NCI-H187 (cell line): ENCODE data around the gene CAVIN3.

ENCODE experiments used
- DNase-seq, 2 experiments: peaks; one replicate each; lab custom pipeline; 2025; lab: John Stamatoyannopoulos, UW

Gene CAVIN3, protein sequence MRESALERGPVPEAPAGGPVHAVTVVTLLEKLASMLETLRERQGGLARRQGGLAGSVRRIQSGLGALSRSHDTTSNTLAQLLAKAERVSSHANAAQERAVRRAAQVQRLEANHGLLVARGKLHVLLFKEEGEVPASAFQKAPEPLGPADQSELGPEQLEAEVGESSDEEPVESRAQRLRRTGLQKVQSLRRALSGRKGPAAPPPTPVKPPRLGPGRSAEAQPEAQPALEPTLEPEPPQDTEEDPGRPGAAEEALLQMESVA

DNA sequence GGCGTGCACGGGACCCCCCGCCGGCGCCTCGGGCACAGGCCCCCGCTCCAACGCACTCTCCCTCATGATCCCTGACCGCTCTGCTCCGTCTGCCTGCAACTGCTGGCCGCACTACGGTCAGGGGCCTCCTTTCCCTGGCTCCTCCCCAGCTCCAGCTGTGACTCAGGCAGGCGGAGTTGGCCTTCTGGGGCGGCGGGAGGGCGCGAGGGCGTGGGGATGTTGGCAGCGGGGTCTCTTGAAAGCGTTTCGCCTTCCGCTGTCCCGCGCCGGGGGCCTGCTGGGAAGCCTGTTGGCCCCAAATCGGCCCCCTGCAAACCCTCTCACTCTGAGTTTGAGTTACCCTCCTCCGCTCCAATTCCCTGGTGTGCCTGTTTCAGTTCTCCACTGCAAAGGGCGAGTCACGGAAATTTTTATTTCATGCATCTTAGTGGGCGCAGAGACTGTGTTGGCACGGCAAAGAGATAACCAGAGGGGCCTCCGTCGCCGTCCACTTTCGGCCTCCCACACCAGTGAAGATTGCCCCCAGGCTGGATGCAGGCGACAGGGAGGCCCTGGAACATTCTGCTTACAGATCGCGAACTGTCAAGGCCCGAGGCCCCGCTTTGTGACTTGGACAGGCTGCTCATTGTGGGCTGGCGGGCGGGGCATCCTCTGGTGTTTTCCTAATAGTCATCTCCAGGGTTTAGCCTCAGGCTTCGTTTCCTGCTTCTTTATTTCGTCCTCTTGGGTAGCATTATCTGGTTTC lies at the start of gene CAVIN3:
Gene CAVIN3, minus strand, starts transcription at position 91 of the 745 bp plus-strand sequence. Its CDS starts 25 bp downstream, at position 66.
- DNase-seq = no peak

DNA sequence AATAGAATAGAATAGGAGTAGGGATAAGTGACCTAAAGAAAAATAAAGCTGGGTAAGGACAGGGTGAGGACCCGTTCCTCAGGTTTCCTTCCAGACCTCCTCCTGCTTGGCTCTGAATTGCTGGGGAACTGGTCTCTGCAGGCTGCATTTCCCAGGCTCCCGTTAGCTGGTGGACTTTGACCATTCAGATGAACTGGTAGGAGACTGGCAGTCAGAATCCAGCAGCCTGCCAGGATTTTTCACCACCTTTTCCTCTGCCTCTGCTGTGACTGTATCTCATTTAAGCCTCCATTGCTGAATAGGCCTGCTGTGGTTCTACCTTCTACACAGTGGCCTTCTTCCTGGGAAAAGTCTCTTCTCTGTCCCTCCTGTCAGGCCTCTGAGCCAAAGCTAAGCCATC lies 45.4 kb upstream of the CAVIN3 start:
- no peak for DNase-seq

DNA sequence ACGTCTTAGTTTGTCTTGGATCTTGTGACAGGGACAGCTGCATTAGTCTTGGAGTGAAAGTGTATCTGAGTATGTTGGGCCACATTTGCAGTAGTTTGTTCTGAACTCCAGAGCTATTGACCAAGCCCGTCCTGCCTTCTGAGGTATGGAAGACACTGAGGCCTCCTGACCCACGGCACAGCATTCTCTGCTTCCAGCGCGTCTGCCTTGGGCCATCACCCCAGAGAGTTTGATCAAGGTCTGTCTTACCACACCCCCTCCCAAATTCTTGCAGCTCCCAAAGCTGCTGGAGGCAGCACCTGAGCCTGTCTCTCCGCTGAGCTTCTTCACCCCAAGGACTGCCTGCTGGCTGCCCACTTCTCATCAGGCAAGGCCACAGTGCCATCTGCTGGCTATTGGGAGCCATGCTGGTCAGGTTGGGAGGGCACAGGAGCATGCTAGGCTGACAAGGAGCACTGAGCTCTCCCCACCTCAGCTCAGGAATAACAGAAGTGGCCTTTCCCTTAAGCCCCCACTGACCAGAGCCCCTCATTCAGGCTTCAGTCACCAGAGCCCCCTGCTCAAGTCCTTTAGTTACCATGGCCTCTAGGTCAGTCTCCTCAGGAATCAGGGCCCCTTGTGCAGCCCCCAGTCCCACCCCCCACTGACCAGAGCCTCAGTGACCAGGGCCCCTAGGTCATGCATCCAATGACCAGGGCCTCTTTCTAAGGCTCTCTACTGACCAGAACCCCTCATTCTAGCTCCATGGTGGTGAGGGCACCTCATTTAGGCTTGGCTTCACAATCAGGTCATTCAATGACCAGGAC lies 42.8 kb upstream of the CAVIN3 start:
- peak in 1 of 2 experiments; percentile 48 for DNase-seq

DNA sequence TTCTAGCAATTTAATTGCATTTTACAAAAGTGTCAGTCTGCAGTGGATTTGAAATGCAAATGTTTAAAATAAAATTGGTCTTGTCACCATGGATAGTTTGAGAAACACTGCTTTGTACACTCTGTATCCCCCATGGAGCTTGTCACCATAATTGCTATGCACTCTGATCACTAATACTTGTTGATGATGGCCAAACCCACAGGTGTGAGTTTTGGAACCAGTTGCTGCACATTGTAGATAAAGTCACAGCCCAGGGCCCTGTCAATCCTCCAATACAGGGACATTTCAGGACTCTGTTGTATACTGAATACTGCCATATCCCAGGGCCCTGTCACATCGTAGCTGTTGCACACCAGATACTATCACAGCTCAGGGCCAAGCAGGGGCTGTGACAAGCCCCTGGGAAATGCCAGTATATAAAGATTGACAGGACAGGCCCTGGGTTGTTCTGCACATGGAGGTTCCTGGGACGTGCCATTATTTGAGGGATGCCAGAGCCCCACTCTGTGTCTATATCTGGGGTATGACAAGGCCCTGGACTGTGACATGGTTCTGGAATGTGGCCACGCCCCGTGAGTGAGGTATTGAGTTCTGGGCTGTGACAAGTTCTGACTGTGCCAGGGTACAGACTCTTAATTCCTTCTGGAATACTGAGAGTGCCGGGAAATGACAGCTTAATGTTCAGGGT lies 42.0 kb upstream of the CAVIN3 start:
- no peak for DNase-seq

DNA sequence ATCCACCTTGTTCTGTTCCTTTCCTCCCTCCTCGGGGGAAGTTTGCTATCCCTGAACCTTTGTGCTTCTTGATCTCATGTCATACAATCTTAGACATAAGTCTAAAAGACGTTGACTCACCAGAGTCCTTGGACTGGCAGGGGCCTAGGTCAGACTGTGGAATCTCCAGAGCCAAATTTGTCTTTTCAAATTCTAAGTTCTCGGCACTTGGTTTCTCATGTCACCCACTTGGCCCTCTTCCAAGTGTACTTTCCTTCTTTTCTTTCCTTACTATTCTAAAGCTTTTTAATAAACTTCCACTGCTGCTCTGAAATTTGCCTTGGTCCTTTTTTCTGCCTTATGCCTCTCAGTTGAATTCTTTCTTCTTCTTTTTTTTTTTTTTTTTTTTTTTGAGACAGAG lies 39.9 kb upstream of the CAVIN3 start:
- no peak for DNase-seq

DNA sequence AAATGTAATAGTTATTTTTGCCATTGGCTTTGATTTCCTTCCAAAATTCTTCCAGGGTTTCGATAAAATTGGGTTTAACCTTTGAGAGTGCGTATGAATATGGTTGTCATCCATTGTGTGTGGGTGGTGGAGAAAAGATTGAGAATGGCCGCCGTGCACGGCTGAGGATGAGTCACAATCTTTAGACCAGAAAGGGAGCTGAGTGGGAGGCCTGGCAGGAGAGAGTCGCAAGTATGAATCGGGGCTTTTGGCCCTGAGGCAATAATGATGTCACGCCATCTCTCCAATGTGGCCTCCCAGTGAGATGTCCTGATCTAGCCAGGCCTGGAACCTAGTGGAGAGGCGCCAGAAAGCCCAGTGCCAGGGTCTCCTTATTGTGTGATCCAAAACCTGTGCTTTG lies 36.9 kb upstream of the CAVIN3 start:
- DNase-seq = no peak

DNA sequence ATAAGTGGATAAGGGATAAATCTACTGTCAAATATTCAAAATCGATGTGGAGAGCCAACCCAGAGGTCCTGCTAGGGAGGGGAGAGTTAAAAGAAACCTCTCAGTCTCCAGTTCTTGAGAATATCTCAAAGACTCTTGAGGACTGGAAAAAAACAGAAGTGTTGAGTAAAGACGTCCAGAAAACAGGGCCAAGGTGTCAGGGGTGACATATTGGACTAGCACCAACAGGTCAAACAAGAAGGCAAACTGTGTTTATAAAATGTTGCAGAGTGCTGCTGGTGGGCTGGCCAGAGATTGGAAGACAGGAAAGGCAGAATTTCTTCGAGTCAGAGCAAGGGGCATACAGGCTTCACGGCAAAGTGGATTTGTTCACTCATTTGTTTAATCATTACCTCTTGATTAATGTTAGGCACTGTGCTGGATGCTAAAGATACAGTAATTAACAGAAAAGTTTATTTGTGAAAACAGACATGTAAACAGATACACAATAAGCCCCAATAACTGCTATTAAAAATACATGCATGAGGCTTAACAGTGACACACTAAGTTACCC lies 36.3 kb upstream of the CAVIN3 start:
- no peak for DNase-seq

DNA sequence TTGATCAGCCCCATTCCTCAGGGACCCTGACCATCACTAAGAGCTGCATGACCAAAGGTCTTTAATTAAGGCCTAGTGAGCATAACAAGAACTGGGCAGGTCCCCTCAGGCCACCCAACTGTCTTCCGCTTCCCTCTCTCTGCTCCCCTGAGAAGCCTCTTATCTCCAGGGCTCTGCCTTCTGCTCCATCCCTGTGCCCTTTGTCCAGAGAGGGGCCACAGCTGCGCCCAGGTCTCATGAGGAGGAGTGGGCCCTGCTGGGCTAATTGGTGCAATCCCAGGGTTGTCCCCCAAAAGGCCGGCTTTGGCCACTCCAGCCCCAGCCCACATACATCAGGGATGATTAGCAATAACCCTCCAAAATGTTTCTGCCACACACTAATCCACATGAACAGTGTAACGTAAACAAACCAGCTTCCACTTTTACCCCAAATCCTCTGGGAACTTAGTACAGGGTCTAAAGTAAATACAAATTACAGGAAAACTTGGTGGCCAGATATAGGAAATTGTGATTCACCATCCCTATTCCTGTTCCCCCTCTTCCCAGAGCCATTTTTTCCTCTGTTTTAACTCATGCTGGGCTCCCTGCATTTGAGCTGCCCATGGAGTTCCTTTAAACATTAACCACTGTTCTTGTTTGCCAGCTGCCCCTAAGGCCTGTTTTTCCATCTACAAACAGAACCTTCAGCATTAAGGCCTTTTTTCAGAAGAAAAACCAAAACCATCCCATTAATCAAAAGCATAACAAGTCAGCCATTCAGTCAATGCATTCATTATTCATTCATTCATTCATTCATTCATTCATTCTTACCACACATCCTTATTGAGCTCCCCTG lies 34.6 kb upstream of the CAVIN3 start:
- DNase-seq = no peak

DNA sequence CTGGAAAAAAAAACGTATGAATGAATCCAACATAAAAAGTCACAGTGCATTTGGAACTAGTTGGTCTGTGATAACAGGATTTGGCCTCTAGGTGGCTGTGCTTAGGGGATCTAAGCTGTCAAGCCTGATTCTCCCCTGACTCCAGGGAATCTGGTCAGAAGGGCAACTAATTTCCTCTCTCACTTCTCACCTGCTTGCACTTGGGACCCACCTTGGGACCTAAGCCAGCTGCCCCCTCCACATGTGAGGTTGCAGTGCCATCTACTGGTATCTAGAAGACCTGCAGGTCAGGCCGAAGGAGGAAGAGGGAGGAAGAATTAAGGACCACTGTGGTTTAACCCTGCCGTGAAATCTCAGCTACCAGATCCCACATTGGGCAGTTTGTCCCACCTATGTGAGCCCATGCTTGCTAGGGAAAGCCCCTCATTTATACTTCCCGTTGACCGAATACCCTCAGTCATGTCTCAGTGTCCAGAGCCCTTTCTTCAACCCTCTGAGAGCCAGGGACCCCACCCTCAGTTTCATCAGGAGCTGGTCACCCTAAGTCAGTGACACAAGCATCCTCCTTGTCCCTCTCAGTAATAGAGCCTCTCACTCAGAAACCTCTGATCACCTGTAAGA lies 33.2 kb upstream of the CAVIN3 start:
- DNase-seq = peak; percentile 27 to 36

DNA sequence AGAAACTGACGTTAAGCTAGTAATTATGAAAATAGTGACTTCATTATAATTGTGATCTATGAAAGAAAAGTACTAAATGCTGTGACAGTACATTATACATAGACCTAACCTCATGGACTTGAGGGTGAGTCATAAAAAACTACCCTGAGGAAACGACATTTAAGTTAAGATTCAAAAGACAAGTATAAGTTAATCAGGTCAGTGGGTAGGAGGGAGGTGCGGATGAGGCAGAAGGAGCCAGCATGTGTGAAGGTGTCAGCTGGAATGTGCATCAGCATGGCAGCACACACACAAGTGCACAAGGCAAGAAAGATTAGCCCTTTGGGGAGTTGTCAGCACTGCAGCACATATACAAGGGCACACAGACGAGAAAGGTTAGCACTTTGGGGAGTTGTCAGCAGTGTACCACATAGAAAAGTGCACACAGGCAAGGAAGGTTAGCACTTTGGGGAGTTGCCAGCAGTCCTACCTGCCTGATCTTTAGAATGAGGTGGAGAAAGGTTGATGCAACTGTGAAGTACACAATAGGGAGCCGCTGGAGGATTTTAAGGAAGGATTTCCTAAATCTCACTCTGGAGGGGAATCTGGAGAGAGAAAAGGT lies 31.6 kb upstream of the CAVIN3 start:
- DNase-seq = no peak

DNA sequence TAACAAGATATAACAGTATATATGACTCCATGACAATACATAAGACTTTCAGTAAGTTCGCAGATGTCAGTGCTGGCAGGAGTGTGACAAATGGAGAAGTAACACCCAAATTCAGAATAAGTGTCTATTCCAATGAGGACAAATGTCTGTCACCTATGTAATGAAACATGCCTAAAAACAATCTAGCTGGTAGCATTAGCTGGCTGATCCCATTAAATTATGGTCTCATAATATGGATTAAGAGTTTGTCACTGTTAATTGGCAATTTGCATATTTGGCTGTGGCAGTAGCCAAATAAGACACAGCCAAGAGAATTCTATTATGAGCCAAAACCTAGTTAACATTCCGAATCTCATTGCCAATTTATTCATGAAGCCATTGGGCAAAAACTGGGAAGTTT lies 30.2 kb upstream of the CAVIN3 start:
- DNase-seq = no peak

DNA sequence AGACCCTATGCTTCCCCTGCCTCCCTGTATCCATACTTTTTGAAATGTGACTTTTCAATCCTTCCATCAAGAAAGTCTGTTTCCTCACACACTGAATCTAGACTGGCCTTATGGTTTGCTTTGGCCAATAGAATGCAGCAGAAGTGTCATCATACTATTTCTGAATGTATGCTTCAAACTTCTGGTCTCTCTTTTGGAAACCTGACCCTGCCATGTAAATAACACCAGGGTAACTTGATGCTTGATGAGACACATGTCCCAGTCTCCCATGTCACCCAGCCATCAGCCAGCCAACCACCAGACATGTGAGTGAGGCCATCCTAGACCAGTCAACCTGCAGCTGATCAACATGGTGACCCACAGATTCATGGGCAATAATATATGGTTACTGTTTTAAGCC lies 29.7 kb upstream of the CAVIN3 start:
- DNase-seq = no peak

DNA sequence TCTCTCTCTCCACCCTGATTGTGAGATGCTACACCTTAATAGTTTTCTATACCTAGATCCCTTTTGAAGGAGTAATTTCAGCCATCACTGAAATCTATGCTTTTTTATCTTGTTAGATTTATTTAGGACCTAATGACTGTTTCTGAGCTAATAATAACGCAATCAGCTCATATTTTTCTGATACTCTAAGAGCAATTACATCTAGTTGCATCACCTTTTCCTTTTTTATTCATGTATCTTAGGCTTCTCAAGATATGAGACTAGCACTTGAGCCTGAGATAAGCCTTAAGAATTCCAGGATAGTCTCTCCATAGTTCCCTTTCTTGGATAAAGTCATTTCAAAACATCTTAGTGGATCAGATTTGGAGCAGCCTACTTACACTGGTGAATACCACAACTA lies 25.1 kb upstream of the CAVIN3 start:
- DNase-seq = no peak

DNA sequence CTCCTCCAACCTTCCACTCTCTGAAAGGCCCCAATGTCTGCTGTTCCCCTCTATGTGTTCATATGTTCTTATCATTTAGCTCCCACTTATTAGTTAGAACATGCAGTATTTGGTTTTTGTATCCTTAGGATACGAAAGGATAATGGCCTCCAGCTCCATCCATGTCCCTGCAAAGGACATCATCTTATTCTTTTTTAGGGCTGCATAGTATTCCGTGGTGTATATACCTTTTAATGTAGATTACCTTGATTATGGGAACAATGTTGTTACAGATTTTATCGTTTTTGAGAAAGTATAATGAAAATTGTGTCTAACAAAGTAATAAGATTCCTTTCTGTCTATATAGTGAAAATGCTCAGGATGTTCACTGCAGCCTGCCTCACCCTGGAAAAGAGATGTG lies 16.0 kb upstream of the CAVIN3 start:
- DNase-seq = no peak

DNA sequence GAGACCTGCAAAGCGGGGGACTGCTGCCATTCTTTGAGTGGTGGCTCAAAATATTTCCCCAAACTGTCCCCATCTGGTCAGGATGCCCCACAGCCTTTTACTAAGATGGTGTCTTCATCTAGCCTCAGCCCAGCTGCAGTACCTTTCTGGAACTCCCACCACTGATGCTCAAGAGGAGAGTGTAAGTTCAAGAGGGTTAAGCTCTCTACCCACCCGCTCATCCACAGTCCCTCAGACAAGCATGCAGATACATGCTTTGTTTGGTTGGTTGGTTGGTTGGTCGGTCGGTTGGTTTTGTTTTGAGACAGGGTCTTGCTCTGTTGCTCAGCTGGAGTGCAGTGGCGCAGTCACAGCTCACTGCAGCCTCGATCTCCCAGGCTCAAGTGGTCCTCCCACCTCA lies 14.5 kb upstream of the CAVIN3 start:
- DNase-seq = no peak

DNA sequence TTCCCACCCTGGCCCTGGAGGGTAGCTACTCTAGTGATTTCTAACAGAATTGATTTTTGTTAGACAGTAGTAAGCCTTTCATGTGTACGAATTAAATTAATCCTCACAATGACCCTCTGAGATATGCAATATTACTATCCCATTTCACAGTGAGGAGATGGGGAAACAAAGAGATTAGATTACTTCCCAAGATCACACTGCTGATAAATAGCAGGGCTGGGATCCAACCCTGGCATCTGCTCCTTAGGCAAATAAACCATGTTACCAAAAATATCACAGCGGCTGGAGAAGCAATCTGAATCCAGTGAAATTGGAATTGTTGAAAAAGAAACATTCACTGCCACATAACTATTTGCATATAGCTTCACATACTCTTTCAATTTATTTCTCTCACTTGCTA lies 12.8 kb upstream of the CAVIN3 start:
- no peak for DNase-seq

DNA sequence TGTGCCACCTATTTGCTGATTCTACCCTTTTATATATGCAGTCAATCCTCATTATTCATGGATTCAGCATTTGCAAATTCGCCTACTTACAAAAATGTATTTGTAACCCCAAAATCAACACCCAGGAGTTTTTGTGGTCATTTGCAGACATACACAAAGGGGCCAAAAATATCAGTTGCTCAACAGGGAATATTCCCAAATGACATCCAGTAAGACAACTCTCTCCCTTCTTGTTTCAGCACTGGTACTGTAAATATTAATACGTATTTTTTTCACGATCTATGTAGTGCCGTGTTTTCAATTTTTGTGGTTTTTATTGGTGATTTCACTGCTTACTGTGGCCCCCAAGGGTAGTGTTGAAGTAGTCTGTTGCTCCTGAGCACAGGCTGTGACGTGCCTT lies 11.8 kb upstream of the CAVIN3 start:
- no peak for DNase-seq

DNA sequence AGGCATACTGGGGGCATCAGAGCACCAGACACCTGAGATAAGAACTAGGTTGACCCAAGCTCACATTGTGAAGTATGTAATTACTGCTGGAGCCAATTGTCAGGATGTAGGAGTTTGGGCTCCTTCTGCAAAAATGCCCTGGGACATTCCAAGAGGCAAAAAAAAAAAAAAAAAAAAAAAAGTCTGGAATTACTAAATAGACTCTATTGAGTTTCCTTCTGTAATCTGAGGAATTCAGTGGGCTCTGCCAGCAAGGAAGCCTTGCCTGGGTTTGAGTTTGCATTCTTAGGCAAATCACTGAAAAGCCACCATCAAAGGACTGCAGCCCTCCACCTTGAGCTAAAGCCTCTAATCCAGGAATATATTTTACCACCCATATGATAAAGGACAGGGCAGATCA lies 8.0 kb upstream of the CAVIN3 start:
- DNase-seq = no peak

DNA sequence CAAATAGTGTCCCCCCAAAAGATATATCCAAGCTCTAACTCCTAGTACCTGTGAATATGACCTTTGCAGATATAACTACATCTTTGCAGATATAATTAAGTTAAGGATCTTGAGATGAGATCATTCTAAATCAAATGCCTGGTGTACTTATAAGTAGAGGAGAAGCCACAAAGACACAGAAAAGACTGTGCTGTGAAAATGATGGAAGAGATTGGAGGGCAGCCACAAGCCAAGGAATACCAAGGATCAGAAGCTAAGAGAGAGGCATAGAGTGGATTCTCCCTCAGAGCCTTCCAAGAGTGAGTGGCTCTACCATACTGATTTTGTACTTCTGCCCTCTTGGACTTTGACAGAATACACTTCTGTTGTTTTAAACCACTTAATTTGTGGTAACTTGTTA lies 7.5 kb upstream of the CAVIN3 start:
- DNase-seq = no peak

DNA sequence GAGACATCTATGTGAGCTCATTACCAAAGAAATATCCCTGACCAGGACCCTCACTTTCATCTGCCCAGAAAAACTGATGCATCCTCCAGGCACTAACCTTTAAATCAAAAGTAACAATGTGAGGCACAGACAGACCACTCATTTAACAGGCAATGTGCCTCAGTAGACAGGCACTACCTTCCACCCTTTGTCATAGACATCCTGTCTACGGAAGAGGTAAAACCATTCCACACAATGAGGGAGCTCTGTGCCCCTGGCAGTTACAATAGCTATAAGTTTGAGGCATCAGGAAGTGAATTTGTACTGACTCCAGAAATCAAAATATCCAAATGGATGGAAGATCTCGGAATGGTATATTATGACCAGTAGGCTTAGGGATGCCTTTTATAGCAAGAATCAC lies 6.7 kb upstream of the CAVIN3 start:
- DNase-seq = no peak
